ENCODE results near the gene EGFLAM.

DNA sequence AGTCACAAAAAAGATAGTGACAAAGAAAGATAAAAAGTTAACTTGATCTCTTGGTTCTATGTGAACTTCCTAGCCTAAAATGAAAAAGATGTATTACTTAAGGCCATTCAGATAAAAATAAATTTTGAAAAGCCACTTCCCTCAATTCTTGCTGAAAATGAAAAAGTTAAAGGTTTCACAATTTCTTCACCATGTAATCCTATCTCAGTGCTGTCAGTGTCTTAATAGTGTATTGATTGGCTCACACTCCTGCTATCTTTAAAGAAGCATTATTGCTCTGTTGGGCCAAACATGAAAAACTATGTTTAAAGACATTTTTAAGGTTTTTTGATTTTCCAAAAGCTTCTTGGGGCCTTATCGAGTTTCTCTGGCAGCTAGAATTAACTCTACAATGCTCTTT is 18.1 kb upstream of the EGFLAM start:
- no peak for TF ChIP-seq POLR2A (IDR thresholded peaks at IDR 0.05)
- TF ChIP-seq, protein P1, sequence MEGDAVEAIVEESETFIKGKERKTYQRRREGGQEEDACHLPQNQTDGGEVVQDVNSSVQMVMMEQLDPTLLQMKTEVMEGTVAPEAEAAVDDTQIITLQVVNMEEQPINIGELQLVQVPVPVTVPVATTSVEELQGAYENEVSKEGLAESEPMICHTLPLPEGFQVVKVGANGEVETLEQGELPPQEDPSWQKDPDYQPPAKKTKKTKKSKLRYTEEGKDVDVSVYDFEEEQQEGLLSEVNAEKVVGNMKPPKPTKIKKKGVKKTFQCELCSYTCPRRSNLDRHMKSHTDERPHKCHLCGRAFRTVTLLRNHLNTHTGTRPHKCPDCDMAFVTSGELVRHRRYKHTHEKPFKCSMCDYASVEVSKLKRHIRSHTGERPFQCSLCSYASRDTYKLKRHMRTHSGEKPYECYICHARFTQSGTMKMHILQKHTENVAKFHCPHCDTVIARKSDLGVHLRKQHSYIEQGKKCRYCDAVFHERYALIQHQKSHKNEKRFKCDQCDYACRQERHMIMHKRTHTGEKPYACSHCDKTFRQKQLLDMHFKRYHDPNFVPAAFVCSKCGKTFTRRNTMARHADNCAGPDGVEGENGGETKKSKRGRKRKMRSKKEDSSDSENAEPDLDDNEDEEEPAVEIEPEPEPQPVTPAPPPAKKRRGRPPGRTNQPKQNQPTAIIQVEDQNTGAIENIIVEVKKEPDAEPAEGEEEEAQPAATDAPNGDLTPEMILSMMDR (IDR thresholded peaks at IDR 0.05), result no peak
